HG02678 (cell line): ENCODE results near the gene NEK5.
A peak's percentile ranks its signal among the peaks of the same experiment; 100 is the strongest.
"Not testable (repeated sequence)": the region's sequence is repeated elsewhere in the genome, so short reads cannot be mapped to it uniquely, and the experiment has no call there.

Experiments used
- ATAC-seq: cut with Tn5 transposase; IDR thresholded peaks from one replicate; pipeline ENCODE4 v1.9.1; 2021; ENCODE audit warnings: mild to moderate bottlenecking, moderate library complexity; ENCODE audit not compliant: unreplicated experiment

NEK5 gene

DNA sequence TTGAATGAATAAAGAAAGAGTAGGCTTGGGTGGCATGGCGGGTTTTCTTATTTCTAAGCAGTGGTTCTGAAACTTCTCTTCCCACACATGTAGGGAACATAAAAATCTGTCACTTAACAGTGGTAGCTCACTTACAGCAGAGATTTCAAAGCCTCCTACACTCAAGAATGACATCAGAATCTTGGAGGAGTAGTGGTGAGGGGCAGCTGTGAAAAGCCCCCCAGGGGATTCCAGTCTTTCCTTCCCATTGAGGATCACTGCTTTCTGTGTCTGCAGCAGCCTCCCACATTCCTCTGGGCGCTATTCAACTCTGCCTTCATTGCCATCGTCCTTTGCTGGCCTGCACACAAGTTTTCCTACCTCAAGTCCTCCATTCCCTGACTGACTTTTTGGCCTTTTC is 8.6 kb upstream of the NEK5 start:
- no peak for ATAC-seq

DNA sequence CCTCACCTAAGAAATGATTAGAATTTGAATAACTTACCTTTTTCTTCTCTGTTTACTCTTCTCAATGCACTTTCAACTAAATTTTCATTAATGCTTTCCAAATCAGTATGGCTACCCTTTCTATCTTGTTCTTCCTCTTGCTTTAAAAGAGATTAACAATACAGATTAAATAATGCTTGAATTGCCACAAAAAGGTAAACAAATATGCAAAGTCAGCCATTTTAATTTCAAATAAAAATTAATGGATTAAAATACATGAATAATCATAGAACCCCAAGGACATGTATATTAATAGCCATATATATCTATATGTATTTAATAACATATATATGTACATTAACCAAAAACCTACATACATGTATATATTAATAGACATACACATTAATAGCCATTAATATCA is 7.9 kb upstream of the NEK5 start:
- no peak for ATAC-seq

DNA sequence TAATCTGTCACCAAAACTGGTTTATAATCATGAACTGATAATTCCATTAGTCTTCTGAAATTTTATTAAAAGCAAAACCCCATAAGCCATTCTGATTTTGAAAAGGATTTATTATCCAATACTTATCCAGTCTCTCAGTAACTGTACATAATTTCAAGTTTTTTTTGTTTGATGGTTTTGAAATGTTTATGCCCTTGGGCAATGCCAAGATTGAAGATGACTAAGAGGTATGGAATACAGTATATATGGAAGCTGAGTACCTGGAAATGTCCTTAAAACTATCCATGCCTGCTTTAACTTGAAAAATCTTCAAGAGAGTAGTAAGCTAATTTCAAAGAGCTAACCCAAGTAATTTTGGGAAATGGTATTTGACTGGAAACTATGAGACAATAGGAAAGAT is 1.8 kb upstream of the NEK5 start:
- ATAC-seq, result no peak

DNA sequence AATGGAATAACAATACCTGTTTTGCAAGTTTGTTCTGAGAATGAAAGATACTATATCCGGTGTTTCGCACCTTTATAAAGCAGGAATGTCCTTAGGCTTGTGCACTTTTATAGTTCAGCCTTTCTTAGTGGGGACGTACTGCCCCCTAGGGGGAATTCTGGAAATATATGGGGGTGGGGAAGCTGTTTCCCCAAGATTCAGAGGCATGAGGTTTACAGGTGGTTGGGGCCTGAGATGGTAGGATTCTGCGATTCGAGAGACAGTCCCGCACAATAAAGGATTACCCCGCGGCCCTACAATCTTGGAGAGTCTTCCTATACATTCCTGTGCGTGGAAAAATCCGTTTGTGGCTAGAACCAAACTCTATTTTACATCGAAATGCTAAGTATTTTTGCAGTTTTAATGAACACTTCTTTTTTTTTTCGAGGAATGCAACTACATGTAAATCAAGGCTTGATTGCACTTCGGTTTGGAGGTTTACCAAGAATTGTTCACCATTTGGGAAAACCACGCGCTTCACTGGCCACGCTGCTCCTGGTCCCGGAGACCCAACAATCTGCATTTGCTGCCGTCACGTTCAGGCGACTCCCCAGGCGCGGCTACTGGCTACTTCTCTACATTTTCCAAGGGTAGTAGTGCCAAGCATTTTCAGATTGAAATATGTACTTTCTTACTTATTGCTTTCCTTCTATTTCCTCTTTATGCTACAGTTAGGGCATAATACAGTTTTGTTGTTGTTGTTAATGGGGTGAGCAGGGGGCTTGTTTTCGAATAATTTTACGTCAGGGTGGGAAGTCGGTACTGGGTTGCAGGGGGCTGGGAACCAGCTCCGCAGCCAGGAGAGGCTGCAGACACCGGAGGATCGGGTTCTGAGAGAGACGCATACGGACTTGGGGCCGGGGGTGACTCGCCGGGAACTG is 830 bp downstream of the NEK5 start:
- peak; percentile 44 for ATAC-seq

DNA sequence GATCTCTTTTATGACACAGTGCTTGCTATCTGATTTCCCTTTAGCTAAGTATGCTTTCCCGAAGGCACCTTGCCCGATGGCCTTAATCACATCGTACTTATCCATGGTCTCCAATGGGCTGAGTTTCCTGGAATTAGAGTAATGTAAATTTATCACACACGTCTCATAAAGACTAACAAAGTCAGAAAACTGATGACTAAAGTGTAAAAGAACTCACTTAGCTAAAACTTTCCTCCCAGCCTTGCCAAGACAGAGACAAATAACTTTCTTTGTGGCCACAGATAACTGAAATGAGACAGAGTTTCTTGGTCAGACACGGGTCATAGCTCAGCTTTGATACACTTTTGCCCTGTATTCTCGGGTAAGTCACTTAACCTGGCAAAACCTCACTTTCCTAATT is 1.5 kb downstream of the NEK5 start:
- peak; percentile 2 for ATAC-seq

DNA sequence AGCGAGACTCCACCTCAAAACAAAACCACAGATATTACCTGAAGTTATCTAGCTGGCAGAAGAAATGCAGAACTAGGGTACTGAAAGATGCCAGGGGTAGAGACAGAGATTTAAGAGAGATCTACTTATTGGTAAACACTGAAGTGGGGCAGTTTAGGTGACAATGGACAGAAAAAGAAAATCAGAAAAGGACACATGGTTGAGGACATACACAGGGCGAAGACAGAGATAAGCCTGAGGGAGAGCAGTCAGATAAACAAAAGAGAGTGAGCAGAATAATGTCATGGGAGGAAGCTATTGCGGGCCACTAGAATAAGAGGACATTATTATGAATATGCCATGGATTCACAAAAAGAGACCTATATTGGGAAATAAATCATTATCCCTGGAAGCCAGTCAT is 3.3 kb downstream of the NEK5 start:
- ATAC-seq, result no peak

DNA sequence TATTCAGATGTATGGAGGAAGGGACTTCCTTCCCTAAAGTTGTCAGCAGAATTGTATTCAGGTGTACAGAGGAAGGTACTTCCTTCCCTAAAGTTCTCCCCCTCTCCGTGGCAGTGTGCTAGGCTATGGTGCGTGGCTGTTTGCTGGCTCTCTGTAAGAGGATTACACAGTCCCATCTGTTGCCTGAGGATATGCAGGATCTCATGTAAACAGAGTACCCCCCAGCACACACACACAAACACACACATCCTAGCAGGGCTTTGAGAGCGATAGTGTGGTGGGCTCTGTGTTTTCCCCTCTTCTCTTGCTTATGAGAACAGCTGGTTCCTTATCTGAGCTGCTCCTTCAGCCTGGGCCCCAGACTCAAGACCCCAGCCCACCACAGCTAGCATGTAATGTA is 10.3 kb downstream of the NEK5 start:
- ATAC-seq, result no peak

DNA sequence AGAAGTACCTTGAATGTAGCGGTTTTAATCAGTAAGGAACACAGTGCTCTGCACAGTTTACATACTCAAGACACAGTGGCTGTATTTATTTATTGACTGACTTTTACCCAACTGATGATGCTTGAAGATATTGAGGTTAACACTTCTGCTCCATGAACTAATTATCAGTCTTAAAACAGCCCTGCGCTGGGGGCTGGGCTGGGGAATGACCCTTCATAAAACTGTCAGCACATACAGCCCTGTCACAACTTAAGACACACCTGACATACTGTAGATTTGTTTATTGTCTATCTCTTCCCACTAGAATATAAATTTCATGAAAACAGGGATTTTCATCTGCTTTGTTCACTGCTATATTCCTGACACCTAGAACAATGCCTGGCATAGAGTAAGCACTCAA is 10.8 kb downstream of the NEK5 start:
- ATAC-seq, result no peak

DNA sequence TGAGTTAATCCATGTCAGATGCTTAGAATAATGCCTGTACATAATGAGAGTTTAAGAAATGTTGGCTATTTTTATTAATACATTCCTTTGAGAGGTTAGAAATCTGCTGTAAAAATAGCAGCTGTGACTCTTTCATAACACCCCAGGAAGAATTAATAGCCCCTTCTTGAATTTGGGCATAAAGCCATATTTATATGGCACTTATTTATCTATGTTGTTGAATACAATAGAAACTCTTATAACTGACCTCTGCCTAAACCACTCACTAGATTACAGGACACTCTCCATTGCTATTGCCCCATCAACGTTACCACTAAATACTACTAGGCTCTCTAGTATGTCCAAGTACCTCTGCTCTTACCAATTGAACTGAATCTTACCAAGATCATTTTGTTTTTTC is 16.3 kb downstream of the NEK5 start:
- ATAC-seq, result no peak

DNA sequence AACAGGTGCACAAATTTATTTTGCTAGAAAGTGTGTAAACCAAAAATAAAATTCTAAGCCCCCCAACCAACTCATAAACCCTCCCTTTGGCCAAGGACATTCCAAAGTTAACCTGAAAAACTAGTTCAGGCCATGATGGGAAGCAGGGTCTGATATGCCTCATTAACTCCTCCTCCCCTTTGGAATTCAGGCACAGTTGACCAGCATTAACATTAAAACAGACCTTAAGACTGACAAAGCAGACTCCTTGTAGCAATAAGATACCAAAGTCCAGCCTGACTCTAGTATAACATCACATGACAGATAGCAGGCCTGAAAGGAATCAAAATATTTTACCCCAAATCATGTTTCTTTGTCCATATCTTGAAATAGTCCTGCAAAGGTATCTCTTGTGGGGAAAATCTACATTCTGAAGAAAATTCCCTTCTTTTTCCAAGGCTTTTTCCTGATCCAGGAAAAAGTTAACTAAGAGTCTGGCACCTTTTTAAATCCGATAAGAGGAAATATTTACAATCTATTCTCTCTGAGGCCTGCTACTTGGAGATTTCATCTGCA is 19.7 kb downstream of the NEK5 start:
- ATAC-seq, result no peak

DNA sequence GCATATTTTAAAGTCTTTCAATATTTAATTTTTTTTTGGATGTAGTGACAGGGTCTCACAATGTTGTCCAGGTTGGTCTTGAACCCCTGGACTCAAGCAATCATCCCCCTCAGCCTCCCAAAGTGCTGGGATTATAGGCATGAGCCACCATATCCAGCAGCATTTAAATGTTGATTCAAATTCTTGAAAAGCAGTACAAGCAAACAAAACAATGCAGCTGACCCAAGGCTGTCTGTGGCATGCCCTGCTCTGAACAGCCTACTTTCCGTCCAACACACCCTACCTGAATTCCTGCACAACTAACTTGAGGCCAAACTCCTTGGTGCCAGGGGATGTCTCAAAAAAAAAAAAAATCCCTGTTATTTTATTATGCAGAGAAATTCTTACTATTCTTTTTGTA is 23.0 kb downstream of the NEK5 start:
- no peak for ATAC-seq

DNA sequence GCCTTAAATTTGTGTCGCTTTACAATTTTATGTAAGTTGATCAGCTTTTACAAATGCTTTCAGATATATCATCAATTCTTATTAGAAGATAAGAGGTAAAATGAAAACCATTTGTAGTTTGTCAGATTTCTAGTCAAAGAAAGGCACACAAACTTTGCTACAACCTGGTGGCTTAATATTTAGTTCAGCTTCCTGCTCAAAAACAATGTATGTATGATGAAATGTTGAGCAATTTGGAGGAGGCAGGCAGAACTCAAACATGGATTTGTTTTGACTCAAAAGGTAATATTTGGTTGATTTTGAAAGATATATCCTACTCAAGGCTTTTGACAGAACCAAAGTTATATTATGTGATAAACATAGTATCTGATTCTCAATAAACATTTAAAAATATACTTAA is 24.2 kb downstream of the NEK5 start:
- no peak for ATAC-seq

DNA sequence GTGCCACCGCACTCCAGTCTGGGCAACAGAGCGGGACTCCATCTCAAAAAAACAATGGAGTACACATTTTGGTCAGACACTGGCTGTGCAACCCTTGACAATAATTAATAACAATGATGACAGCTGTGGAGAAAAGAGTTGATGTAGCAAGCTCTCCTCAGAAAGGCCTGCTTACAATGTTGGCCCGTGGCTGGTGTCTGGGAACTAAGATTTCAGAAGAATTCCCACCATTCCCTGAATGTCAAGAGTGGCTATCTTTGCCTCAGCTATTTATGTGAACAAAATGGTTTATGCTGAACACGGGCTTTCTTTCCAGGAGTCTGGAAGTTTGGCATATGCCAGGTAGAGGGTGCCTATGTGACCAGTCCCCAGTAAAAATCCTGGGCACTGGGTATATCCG is 25.5 kb downstream of the NEK5 start:
- no peak for ATAC-seq

DNA sequence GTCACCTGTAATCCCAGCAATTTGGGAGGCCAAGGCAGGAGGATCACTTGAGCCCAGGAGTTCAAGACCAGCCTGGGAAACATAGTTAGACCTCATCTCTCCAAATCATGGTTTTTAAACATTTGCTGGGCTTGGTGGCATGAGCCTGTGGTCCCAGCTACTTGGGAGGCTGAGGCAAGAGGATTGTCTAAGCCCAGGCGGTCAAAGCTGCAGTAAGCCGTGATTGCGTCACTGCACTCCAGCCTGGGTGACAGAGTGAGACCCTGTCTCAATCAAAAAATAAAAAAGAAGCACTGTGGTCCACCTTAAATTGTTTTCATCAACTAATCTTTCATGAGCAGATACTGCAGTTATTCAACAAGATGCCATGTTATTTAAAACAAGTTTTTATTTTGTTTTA is 26.4 kb downstream of the NEK5 start:
- not testable (repeated sequence) for ATAC-seq

DNA sequence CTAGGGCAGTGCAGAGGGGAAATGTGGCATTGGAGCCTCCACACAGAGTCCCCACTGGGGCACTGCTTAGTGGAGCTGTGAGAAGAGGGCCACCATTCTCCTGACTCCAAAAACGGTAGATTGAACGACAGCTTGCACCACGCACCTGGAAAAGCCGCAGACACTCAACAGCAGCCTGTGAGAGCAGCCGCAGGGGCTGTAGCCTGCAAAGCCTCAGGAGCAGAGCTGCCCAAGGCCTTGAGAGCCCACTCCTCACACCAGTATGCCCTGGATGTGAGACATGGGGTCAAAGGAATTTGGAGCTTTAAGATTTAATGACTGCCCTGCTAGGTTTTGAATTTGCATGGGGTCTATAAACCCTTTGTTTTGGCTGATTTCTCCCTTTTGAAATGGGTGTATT is 31.7 kb downstream of the NEK5 start:
- ATAC-seq, result no peak

DNA sequence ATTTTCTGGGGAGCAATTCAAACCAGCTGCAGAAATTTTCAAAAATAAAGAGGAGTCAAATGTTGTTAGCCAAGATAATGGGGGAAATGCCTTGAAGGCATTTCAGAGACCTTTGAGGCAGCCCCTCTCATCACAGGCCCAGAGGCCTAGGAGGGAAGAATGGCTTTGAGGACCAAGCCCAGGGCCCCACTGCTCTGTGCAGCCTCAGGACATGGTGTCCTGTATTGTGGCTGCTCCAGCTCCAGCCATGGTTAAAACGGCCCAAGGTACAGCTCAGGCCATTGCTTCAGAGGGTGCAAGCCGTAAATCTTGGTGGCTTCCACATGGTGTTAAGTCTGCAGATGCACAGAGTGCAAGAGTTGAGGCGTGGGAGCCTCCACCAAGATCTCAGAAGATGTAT is 32.1 kb downstream of the NEK5 start:
- ATAC-seq, result no peak

DNA sequence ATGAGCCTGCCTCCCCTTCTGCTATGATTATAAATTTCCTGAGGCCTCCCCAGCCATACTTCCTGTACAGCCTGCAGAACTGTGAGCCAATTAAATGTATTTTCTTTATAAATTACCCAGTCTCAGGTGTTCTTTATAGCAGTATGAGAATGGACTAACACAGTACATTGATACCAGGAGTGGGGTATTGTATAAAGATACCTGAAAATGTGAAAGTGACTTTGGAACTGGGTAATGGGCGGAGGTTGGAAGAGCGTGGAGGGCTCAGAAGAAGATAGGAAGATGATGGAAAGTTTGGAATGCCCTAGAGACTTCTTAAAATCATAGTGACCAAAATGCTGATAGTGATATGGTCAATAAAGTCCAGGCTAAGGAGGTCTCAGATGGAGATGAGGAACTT is 32.8 kb downstream of the NEK5 start:
- no peak for ATAC-seq

DNA sequence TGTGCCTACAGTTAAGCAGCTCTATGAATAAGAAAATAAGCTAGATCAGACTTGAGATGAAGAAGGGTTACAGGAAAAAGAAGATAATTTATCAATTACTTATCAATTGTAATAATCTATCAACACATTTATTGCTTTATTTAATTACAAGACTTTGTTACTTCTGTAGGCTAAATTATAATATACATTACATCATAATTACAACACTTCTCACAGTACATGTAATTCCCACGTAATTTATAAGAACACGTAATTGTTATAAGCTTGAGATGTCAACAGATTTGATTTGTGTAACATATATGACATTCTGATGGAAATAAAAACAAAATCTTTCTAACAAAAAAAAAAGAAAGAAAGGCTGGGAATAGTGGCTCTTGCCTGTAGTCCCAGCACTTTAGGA is 36.8 kb downstream of the NEK5 start:
- ATAC-seq, result no peak

DNA sequence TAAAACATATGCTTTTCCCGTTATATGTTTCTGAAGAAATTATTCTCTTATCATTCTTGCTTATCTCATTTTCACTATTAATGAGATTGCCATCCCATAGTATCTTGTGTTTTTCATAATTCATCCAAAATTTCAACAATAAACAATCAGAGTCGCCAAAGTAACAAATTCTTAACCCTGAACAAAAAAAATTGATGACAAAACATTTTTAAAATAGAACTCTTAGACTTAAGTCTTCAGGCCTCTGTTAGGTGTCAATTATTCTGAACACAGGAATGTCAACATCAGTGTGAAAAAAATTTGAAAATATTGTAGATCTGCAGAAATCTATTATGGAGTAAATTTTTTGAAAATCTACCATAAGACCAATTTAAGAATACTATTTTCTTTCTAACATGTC is 37.4 kb downstream of the NEK5 start:
- no peak for ATAC-seq

DNA sequence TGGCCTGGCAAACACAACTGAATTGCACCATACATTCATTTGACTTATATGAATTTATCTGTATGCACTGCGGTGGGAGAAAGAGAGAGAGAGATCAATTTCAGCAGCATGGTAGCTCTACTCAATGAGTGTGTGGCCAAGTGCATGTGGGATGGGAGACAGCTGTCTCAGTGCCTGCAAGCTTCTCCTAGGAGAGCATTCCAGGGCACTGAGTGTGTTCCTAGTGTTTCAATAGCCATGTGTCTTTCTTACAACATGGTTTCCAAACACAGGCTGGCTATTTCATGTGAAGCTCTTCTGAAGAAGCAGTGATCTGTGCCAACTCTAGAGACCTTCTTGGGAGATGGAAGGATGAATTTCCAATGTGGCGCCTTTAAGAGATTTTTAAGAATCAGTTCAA is 43.5 kb downstream of the NEK5 start:
- ATAC-seq, result no peak

DNA sequence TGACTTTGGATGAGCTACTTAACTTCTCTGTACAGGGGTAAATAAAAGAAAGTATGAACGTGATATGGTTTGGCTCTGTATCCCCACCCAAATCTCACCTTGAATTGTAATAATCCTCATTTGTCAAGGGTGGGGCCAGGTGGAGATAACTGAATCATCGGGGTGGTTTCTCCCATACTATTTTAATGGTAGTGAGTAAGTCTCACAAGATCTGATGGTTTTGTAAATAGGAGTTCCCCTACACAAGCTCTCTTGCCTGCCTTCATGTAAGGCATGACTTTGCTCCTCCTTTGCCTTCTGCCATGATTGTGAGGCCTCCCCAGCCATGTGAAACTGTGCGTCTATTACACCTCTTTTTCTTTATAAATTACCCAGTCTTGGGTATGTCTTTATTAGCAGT is 43.9 kb downstream of the NEK5 start:
- not testable (repeated sequence) for ATAC-seq

DNA sequence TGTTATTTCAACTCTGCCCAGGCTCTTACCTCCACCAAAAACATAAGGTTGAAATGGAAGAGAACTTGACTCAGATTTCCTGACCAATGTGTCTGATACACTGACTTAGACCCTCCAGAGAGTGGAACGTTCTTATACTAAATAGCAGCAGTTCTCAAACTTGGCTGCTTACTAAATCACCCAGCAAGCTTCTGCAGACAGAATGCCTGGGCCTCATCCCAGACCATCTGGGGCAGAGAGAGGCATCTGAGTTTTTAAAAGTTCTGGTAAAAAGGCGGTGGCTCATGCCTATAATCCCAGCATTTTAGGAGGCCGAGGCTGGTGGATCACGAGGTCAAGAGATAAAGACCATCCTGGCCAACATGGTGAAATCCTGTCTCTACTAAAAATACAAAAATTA is 46.3 kb downstream of the NEK5 start:
- ATAC-seq, result no peak

DNA sequence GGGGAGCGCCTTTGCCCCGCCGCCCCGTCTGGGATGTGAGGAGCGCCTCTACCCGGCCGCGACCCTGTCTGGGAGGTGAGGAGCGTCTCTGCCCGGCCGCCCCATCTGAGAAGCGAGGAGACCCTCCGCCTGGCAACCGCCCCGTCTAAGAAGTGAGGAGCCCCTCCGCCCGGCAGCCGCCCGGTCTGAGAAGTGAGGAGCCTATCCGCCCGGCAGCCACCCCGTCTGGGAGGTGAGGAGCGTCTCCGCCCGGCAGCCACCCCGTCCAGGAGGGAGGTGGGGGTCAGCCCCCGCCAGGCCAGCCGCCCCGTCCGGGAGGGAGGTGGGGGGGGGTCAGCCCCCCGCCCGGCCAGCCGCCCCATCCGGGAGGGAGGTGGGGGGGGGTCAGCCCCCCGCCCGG is 49.0 kb downstream of the NEK5 start:
- not testable (repeated sequence) for ATAC-seq
